Measurements from ENCODE around the gene PGA4.

- TF ChIP-seq CTCF (IDR thresholded peaks at IDR 0.05) (no peak), POLR2A (IDR thresholded peaks at IDR 0.05) (no peak)
Measured at GRCh38 chr11:61198361-61198760, 23.8 kb upstream of the PGA4 start.
